Activated T-cell treated with anti-CD3 and anti-CD28 coated beads, Interleukin-2, amount 50 U/mL, for 24 hours (primary cell): ENCODE results near the gene RPL6.
"Not testable (repeated sequence)": the region's sequence is repeated elsewhere in the genome, so short reads cannot be mapped to it uniquely, and the experiment has no call there.

Experiments
- DNase-seq: peaks from one replicate; pipeline ENCODE4 v3.0.0-alpha.2; 2020
- H3K27ac Mint-ChIP-seq: 2 replicates; pipeline ENCODE4 v1.8.0; 2020; ENCODE audit warnings: mild to moderate bottlenecking, mixed read lengths
- H3K27me3 Mint-ChIP-seq: 2 replicates; pipeline ENCODE4 v1.8.0; 2020; ENCODE audit warnings: mixed read lengths
- H3K36me3 Mint-ChIP-seq: 2 replicates; pipeline ENCODE4 v1.8.0; 2020; ENCODE audit warnings: low read depth, mixed read lengths
- H3K4me1 Mint-ChIP-seq: 2 replicates; pipeline ENCODE4 v1.8.0; 2020; ENCODE audit warnings: low read depth, mixed read lengths
- H3K4me3 Mint-ChIP-seq: 2 replicates; pipeline ENCODE4 v1.8.0; 2020; ENCODE audit warnings: mild to moderate bottlenecking, moderate library complexity, mixed read lengths
- H3K9me3 Mint-ChIP-seq: 2 replicates; pipeline ENCODE4 v1.8.0; 2020; ENCODE audit warnings: mixed read lengths

RPL6 gene

GRCh38 chr12:112407683-112408082 is 1.7 kb downstream of the RPL6 start:
- H3K4me3 Mint-ChIP-seq, result peak overlapping the region; percentile 100
- H3K36me3 Mint-ChIP-seq, result peaks cover 61% of the 10 kb centered on the region
- H3K9me3 Mint-ChIP-seq, H3K27me3 Mint-ChIP-seq, DNase-seq: not testable (repeated sequence)
- H3K27ac Mint-ChIP-seq, result peak overlapping the region; percentile 100
- H3K4me1 Mint-ChIP-seq, result peaks cover 46% of the 10 kb centered on the region

- Mint-ChIP-seq H3K36me3 (peaks cover 61% of the 10 kb centered on the region), H3K27me3 (no peaks in the 10 kb centered on the region), H3K9me3 (no peaks in the 10 kb centered on the region), H3K4me1 (peaks cover 46% of the 10 kb centered on the region), H3K27ac (peak overlapping the region; percentile 100), H3K4me3 (peak overlapping the region; percentile 100)
- DNase-seq, result no peak
Measured at GRCh38 chr12:112406519-112407488, 2.6 kb downstream of the RPL6 start.

- Mint-ChIP-seq H3K4me1 (peaks cover 21% of the 10 kb centered on the region), H3K27ac (no peak overlapping the region), H3K4me3 (no peak overlapping the region), H3K9me3 (no peaks in the 10 kb centered on the region), H3K36me3 (peaks cover 35% of the 10 kb centered on the region), H3K27me3 (no peaks in the 10 kb centered on the region)
- DNase-seq, result no peak
Measured at GRCh38 chr12:112401903-112402498, 7.4 kb downstream of the RPL6 start.

DNA sequence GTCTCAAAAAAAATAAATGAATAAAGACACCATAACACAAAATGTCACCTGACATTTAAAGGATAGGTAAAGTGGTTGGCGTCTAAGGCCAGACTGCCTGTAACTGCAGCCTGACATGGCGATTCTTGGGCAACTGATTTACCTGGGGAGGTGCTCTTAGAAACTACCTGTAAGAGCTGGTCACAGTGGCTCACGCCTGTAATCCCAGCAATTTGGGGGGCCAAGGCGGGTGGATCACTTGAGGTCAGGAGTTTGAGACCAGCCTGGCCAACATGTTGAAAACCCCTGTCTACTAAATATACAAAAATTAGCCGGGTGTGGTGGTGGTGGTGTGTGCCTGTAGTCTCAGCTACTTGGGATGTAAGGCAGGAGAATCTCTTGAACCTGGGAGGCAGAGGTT is 8.4 kb downstream of the RPL6 start:
- Mint-ChIP-seq H3K27me3 (no peaks in the 10 kb centered on the region), H3K9me3 (no peaks in the 10 kb centered on the region), H3K4me1 (peaks cover 13% of the 10 kb centered on the region), H3K27ac (no peak overlapping the region), H3K4me3 (no peak overlapping the region), H3K36me3 (peaks cover 26% of the 10 kb centered on the region)
- no peak for DNase-seq

DNA sequence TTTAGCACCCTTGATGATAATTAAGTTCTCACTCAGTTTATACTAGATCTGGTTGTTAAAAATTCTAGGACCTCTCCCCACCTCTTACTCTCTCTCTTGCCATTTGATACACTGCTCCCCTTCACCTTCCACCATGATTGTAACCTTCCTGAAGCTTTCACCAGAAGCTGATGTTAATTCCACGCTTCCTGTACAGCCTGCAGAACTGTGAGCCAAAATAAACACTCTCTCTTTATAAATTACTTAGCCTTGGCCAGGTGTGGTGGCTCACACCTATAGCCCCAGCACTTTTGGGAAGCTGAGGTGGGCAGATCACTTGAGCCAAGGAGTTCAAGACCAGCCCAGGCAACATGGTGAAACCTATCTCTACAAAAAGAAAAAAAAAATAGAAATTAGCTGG is 16.1 kb downstream of the RPL6 start:
- no peak overlapping the region for H3K4me3 Mint-ChIP-seq
- peaks cover 5% of the 10 kb centered on the region for H3K27me3 Mint-ChIP-seq
- peaks cover 3% of the 10 kb centered on the region for H3K9me3 Mint-ChIP-seq

DNA sequence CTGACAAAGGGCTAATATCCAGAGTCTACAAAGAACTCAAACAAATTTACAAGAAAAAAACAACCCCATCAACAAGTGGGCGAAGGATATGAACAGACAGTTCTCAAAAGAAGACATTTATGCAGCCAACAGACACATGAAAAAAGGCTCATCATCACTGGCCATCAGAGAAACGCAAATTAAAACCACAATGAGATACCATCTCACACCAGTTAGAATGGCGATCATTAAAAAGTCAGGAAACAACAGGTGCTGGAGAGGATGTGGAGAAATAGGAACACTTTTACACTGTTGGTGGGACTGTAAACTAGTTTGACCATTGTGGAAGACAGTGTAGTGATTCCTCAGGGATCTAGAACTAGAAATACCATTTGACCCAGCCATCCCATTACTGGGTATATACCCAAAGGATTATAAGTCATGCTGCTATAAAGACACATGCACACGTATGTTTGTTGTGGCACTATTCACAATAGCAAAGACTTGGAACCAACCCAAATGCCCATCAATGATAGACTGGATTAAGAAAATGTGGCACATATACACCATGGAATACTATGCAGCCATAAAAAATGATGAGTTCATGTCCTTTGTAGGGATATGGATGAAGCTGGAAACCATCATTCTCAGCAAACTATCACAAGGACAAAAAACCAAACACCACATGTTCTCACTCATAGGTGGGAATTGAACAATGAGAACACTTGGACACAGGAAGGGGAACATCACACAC is 19.3 kb downstream of the RPL6 start:
- H3K36me3 Mint-ChIP-seq, H3K9me3 Mint-ChIP-seq, DNase-seq, H3K27me3 Mint-ChIP-seq, H3K4me3 Mint-ChIP-seq, H3K27ac Mint-ChIP-seq: not testable (repeated sequence)
- H3K4me1 Mint-ChIP-seq, result peaks cover 14% of the 10 kb centered on the region

More for the DNA sequence above, 16.1 kb downstream of the RPL6 start:
- no peak for DNase-seq
- Mint-ChIP-seq H3K27ac (no peak overlapping the region), H3K36me3 (no peaks in the 10 kb centered on the region), H3K4me1 (no peaks in the 10 kb centered on the region)

DNA sequence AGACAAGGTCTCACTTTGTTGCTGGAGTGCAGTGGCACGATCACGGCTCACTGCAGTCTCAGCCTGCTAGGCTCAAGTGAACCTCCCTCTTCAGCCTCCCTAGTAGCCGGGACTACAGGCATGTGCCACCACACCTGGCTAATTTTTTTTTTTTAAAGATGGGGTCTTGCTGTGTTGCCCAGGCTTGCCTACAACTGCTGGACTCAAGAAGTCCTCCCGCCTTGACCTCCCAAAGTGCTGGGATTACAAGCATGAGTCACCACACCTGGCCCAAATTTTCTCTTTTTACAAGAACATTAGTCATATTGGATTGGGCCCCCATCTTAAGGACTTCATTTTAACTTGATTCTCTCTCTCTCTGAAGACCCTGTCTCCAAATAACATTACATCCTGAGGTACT is 20.2 kb downstream of the RPL6 start:
- no peak for DNase-seq

GRCh38 chr12:112386726-112387125 is 22.7 kb downstream of the RPL6 start:
- Mint-ChIP-seq H3K4me1 (peaks cover 18% of the 10 kb centered on the region), H3K27ac (peak overlapping the region; percentile 85)
- no peak for DNase-seq

More for the DNA sequence above, 20.2 kb downstream of the RPL6 start:
- no peaks in the 10 kb centered on the region for H3K36me3 Mint-ChIP-seq
- no peak overlapping the region for H3K27ac Mint-ChIP-seq
- H3K4me1 Mint-ChIP-seq, result peaks cover 14% of the 10 kb centered on the region
- no peak overlapping the region for H3K4me3 Mint-ChIP-seq
- H3K27me3 Mint-ChIP-seq, result peaks cover 7% of the 10 kb centered on the region
- H3K9me3 Mint-ChIP-seq, result no peaks in the 10 kb centered on the region

DNA sequence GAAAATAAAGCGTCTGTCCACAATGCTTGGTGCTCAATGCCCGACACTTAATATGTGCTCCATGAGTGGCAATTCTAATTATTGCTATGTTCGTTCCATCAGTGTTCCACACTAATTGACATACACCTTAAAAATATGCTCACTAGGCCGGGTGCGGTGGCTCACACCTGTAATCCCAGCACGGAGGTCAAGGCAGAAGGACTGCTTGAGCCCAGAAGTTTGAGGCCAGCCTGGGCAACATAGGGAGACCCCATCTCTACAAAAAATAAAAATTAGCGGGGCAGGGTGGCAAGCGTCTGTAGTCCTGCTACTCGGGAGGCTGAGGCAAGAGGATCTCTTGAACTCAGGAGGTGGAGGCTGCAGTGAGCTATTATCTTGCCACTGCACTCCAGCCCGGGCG is 26.5 kb downstream of the RPL6 start:
- no peaks in the 10 kb centered on the region for H3K9me3 Mint-ChIP-seq

More at GRCh38 chr12:112386726-112387125, 22.7 kb downstream of the RPL6 start:
- H3K4me3 Mint-ChIP-seq, result no peak overlapping the region
- peaks cover 7% of the 10 kb centered on the region for H3K27me3 Mint-ChIP-seq
- H3K9me3 Mint-ChIP-seq, result no peaks in the 10 kb centered on the region
- H3K36me3 Mint-ChIP-seq, result no peaks in the 10 kb centered on the region

DNA sequence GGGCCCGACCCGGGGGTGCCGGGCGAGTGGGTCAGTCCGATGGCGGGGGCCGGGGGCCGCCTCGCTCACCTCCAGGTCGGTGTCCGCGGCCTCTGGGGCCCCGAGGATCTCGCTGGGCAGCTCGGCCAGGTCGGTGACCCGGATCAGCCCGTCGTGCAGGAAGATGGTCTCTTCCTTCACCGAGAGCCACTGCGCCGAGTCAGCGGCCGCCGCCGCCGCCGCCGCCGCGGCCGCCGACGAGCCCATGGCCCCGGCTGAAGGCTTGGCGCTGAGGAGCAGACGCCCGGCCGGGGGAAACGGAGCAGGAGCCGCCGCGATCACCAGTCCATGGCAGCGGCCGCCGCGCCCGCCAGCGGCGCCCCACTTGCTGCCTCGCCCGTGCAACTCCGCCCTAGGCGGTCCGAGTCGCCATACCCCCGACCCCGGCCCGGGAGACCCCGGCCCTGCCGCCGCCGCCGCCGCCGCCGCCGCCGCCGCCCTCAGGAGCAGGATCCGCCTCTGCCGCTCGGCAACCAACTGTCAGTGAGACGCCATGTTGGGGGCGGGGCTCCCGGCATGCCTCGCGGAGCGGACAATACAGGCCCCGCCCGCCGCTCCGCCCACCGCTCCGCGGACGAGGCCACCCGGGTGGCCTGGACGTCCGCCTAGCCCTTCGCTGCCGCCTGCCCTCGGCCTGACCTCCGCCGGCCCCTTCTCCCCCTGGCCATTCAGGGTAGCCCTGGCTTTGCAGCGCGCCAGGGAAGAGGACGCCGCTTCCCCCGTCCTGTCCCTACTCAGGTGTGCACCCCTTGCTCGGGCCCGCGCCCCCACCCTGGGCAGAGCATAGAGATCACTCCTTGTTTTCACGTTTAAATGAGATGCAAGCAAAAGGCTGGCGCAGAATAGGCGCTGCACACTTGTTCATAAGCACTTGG is 27.3 kb downstream of the RPL6 start, which contains the start of gene HECTD4:
Gene HECTD4 (minus strand): TSS at position 549 of the 914 bp plus-strand sequence. CDS start 303 bp downstream, at position 246.
- Mint-ChIP-seq H3K4me1 (peaks cover 31% of the 10 kb centered on the region), H3K27ac (peak within 1 kb of the TSS; percentile 95), H3K4me3 (peak within 1 kb of the TSS; percentile 97), H3K27me3 (no peaks in the 10 kb centered on the region), H3K9me3 (no peaks in the 10 kb centered on the region), H3K36me3 (peaks cover 5% of the 10 kb centered on the region)
- DNase-seq, result peak; percentile 95

More for the DNA sequence above, 26.5 kb downstream of the RPL6 start:
- H3K4me1 Mint-ChIP-seq, result peaks cover 36% of the 10 kb centered on the region
- no peaks in the 10 kb centered on the region for H3K27me3 Mint-ChIP-seq
- peaks cover 5% of the 10 kb centered on the region for H3K36me3 Mint-ChIP-seq
- H3K27ac Mint-ChIP-seq, result peak overlapping the region; percentile 87
- H3K4me3 Mint-ChIP-seq, result peak overlapping the region; percentile 80
- no peak for DNase-seq

DNA sequence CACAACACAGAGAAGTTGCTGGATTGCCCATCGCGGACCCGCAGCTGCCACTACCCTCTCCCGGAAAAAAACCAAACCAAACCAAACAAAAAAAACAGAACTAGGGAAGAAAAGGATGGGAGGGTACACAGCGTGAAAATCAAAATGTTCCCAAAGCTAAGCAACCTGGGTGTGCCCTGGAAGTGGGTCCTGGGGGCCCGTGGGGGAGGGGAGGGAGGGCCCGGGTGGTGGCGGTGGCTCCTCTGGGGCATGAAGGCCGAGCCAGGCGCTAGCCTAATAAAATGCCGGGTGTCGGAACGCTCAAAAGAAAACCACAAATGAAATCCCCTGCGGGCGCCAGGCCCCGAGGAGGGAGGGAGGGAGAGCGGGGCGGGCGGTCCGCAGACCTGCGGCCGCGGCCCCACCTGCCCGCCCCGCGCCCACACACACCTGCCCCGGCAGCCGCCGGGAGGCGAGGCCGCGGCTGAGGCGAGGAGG is 28.0 kb downstream of the RPL6 start:
- no peaks in the 10 kb centered on the region for H3K27me3 Mint-ChIP-seq
- DNase-seq, result no peak
- no peaks in the 10 kb centered on the region for H3K9me3 Mint-ChIP-seq

DNA sequence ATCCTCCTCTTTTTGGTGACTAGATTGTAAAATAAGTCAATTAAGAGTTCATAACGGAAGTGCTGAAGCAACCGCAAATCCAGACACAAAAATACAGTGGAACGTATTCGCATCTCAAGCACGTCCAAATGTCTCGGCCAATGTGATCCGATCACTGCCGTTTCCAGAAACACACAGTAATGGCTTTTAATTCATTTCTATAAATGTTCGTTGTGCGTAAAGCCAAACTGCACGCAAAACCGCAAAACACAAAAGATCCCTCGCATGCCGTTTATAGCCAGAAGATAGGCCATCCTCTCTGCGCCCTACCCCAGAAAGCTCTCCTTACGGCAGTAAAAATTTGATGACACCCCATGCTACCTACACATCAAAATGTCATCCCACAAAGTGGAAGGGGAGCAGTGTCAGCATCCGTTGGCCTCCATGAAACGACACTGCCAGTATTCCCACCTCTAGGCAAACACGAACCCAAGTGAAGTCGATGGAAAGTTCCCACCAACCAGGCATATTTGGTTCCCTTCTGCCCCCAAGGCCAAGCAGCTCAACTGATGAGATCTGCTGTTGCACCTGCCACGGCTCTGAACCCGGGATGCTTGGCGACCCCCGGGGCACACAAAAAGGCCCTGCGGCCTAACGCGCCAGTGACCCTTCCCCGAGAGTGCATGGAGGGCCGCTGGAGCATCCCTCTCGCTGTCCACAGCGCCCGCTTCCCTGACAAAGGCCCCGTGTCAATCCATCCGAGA is 28.6 kb downstream of the RPL6 start:
- Mint-ChIP-seq H3K4me3 (peak overlapping the region; percentile 97), H3K27me3 (no peaks in the 10 kb centered on the region), H3K4me1 (peaks cover 22% of the 10 kb centered on the region), H3K27ac (peak overlapping the region; percentile 95), H3K9me3 (no peaks in the 10 kb centered on the region), H3K36me3 (peaks cover 5% of the 10 kb centered on the region)
- no peak for DNase-seq

More for the DNA sequence above, 28.0 kb downstream of the RPL6 start:
- H3K4me1 Mint-ChIP-seq, result peaks cover 24% of the 10 kb centered on the region
- peaks cover 5% of the 10 kb centered on the region for H3K36me3 Mint-ChIP-seq
- H3K4me3 Mint-ChIP-seq, result peak overlapping the region; percentile 97
- peak overlapping the region; percentile 95 for H3K27ac Mint-ChIP-seq

DNA sequence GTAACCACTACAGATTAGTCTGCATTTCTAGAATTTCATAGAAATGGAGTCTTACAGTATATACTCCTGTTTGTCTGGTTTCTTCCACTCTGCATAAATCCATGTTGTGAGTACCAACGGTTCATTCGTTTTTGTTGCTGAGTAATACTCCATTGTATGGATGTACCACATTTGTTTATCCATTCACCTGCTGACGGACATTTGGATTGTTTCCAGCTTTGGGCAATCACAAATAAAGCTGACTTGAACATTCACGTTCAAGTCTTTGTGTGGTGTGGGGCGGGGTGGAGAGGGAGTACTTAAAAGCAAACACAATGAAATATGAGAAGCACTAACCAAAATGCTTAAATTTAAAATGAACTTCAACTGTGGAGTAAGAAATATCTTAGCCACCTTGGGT is 34.3 kb downstream of the RPL6 start:
- Mint-ChIP-seq H3K27ac (no peak overlapping the region), H3K9me3 (no peaks in the 10 kb centered on the region), H3K27me3 (no peaks in the 10 kb centered on the region), H3K4me3 (no peak overlapping the region), H3K36me3 (no peaks in the 10 kb centered on the region), H3K4me1 (peaks cover 20% of the 10 kb centered on the region)
- no peak for DNase-seq
